Non-pigmented ciliary epithelial cell (primary cell): Measurements from ENCODE around the gene UPK3A.

Experiments used
- DNase-seq: peaks from one replicate; pipeline ENCODE4 v3.0.0-alpha.2; 2010; ENCODE audit warnings: low read depth

Gene UPK3A

DNA sequence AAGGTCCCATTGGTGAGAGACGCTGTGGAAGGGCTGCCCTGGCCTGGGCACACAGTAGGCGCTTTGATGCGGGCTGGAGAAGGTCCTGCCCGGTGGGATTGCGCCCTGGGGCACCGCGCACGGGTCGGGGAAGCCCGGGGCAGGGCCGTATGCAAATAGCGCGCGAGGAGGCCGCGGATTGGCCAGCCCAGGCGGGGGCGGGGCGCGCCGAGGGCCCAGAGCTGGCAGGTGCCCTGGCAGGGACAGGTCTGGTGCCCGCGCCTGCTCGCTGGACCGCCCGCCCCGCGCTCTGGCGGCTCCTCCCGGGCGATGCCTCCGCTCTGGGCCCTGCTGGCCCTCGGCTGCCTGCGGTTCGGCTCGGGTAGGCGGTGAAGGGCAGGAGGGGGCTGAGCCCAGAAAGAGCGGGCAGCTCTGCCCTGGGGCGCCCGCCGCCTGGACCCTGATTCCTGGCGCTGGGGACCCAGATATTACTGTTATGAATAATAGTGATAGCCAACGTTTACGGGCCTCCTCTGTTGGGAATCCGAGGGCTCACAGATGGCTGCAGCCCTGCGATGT is at the start of gene UPK3A:
Gene UPK3A (plus strand): TSS at position 245 of the 558 bp plus-strand sequence. CDS start 65 bp downstream, at position 310.
- DNase-seq, result no peak

DNA sequence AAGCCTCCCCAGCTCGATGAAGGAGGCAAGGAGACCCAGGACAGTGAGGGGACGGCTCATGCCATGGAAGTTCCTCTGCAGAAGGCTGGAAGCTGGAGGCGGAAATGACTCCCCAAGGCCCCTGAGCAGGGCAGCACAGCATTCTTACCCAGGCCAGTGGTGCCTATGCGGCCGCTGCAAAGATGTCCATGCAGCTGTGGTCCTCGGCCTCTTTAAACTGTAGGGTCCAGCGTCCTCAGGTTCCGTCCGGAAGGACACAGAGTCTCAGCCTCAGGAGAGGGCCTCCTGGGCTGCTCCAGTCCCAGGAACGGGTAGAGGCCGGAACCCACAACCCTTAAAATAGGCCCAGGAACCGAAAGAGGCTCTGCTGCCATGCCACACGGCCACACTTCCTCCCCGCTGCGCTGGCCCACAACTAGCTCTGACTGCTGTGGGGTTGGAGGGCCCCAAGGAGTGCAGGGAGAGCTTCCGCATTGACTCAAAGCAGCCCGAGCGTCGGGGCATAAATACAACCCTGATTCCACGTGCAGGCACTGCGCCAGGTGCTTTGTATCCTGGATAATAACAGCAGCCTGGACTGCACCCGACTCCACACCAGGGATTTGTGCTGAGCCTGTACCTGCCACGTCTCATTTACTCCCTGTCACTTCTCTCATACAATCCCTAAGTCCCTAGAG is 49.5 kb upstream of the UPK3A start:
- DNase-seq, result no peak

DNA sequence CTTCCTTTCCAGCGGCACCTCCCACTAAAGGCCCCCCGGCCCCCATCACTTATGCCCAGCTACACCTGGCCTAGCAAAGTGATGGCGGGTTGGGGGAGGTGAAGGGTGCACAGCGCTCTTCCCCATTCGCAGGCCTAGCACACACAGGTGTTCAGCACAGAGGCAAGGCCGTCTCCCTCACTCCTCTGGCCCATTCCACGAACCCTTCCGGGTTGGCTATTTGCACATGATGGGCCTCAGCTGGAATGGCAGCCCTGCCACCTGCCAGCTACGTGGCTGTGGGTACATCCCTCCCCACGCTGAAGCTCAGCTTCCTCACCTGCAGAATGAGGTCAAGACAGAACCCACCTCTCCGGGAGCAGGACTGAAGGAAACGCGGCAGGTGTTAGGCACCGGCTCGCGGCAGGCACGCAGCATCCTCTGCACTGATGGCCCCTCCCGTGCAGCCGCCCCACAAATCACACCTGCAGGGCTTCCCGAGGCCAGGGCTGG is 48.9 kb upstream of the UPK3A start:
- no peak for DNase-seq

DNA sequence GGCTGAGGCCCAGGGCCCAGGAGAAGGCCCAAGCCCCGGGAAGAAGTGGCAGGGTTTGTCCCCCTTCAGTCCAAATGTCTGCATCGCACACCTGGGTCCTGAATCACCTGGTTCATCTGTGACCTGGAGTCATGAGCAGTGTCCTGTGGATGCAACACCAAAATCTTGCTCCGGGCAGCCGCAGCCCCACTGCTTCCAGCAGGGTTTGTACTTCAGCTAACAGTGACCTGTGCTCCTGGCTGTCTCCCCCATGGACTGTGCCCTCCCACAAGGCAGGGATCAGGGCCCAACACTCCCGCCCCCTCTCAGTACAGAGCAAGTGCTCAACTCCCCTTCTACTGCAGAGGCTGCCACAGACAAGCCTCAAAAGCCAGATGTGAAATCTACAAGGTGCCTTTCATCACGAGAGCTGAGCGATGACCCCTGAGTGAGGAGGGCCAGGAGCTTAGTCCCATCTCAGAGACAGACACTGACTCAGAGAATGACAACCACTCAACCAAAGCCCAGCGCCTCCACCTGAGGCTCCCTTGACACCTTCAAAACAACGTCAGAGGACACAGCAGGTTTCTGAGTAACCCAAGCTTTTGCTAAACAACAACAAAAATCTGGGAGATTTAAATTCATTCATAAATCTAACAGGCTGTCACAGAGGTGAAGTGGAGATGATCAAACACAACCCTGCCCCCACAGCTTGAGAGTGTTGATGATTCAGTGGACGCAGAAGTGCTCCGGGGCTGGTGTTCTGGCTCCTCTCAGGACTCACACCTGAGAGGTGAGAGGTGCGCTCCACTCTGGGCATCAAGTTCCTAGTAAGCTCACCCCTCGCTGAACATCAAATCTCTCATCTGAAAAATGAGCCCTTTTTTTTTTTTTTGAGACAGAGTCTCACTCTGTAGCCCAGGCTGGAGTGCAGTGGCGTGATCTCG is 47.4 kb upstream of the UPK3A start:
- no peak for DNase-seq

DNA sequence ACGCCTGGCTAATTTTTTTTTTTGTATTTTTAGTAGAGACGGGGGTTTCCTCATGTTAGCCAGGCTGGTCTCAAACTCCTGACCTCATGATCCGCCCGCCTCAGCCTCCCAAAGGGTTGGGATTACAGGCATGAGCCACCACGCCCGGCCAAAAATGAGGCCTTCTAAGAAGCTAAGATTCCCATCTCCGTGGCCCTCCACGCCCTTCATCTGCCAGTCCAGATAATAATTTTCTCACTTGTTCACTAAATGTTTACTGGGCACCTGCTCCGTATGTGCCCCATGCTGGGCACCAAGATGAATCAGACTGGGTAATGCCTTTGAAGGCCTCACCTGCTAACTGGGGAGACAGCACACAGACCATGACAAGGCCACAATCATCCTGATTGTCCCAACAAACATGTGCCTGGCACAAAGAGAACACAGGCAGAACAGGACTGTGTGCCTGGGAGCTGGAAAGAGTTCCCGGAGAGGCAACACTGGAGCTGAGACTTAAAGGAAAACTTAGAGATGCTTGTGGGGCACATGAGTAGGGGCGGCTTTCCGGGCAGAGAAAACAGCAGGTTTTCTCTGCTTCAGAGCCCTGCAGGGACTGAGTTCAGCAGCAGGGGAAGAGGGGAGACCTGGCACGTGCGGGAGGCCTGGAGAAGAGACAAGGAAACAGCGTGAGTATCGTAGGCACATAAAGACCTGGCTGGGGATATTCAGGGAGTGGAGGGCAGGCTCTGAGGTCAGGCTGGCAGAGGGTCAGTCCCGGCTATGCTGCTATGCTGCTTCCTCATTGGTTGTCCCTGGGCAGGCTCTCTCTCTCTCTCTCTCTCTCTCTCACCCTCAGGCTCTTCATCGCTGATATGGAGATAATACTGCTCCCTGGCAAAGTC is 46.4 kb upstream of the UPK3A start:
- no peak for DNase-seq

DNA sequence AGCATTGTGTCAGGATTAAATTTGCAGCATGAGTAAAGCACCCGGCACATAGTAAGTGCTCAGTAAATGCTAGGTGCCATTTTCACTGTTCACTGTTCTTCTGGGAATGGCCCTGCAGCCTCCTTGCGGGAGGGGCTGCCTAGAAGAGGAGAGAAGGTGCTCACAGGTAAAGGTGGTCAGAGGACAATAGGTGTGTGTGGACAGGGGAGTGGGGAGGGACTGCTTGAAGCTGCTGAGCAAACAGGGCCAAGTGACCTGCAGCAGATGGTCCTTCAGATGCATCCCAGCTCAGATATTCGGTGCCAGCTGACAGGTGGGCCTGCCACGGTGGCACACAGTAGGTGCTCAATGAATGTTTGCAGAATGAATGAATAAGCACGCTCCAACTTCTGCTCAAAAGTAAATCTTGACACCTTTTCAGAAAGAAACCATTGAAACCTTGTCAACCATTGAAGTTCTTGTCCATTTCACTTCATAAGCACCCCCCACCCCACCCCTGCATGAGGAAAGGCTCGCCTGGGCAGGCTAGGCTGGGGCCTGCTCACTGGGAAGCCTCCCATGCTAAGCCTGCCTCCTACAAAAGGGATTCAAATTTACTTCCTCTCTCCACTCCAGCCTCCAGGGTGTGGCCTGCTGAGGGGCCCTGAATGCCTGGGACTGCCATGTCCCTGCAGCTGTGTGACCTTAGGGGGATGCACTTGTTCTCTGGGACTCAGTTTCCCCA is 45.6 kb upstream of the UPK3A start:
- no peak for DNase-seq

DNA sequence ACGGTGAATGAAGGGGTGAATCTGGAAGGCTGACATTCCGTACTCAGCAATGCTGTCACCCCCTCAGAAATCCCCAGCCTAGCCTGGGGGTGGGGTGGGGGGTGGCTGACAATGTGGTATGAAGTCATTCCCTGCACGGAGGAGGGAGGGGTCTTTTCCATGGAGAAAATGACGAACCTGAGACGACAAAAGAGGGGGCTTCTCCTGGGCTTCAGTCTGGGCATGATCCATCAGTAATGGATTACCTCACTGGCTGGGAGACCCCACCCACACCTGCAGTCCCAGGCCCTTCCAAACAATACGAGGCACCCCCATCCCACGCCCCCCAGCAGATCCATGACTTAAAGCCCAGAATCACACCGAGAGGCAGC is 45.1 kb upstream of the UPK3A start:
- no peak for DNase-seq

DNA sequence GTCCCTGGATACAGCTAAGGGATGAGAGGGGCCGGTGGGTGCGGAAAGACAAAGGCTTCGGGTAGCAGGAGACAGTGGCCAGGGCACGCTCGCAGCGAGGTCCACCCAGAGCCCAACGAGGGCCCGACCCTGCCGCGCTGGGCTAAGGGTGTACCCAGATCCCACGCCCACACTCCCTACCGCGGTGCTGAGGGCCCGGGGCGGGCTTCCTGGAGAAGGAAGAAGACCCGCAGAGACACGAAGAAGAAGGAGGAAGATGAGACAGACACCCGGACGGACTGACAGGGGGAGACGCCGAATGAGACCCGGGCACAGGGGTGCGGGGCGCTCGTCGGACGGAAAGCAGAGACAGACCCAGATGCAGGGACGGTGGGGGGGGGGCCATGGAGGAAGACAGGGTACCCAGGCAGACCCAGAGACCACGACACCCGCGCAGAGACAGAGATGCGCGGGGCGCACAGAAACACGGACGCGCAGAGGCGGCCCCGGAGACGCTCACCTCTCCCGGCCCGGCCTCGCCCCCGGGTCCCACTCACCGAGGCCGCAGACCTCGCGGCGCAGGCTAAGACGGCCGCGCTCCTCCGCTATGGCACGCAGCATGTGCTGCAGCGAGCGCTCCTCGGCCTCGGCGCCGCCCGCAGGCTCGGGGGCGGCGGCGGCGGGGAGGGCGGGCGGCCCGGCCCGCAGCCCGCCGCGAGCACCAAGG is 44.5 kb upstream of the UPK3A start:
- no peak for DNase-seq

DNA sequence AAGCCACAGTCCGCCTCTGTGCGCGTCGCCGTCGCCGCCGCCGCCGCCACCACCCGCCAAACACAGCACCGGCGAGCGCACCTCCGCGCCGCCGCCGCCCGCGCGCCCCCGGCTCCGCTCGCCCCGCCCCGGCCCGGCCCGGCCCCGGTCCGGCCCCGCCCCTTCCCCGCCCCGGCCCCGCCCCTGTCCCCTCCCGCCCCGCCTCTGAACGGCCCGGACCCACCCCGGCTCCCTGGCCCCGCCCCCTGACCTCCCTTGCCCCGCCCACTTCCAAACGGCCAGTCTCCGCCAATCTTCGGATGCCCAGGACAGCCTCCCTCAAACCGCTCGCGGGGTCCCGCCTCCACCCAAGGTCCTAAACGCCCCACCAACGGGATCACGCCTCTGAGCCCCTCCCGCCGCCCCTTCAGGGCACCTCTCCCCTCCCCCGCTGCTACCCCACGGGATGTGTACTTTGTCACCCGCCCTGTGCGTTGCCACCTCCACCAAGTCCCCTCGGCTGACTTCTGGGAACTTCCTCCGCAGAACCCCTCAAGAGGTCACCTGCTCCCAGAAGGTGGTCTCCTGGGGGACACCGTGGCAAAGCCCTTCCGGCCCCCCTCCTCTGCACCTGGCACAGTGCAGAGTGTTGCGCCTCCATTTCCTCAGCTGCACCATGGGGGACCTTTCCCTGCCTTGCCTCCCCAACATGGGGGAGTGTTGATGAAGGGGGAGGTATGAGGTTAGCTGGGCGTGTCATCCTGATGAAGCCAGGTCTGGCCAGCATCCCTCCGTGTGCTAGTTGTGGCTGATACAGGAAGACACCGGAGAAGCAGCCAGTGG is 43.7 kb upstream of the UPK3A start, which contains the start of gene KIAA0930:
Gene KIAA0930 (minus strand): TSS at position 85 of the 822 bp plus-strand sequence. CDS start 191 bp downstream, outside the sequence.
- DNase-seq, result no peak

DNA sequence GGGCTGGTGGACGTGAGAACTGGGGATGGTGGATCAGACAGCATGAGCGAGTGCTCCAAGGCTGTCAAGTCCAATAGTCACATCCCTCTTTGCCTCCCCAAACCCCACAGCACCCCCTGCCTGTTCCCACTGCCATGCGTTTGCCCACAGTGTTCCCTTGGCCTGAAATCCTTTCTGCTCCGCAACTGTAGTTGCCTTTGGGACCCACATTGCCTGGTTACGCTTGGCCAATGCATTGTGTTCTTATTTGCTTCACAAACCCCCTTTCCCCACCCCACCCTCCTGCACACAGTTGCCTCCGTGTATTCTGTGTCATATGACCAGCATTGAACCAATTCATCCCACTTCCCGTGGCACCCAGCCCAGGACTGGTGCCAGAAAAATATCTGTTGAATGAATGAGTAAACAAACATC is 42.0 kb upstream of the UPK3A start:
- no peak for DNase-seq

DNA sequence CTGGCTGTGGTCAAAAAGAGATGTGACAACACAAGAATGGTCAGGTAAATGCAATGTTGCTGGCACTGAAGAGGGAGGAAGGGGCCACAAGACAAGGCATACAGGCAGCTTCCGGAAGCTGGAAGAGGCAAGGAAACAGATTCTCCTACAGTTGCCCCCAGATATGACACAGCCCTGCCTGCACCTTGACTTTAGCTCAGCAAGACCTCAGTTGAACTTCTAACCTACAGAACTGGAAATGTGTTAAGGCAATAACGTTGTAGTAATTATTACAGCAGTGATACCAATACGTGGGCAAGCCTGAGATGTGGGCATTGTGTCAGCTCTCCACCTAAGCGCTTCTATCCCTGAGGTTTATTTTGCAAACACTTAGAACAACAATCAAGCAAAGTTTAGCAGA is 39.8 kb upstream of the UPK3A start:
- DNase-seq, result no peak

DNA sequence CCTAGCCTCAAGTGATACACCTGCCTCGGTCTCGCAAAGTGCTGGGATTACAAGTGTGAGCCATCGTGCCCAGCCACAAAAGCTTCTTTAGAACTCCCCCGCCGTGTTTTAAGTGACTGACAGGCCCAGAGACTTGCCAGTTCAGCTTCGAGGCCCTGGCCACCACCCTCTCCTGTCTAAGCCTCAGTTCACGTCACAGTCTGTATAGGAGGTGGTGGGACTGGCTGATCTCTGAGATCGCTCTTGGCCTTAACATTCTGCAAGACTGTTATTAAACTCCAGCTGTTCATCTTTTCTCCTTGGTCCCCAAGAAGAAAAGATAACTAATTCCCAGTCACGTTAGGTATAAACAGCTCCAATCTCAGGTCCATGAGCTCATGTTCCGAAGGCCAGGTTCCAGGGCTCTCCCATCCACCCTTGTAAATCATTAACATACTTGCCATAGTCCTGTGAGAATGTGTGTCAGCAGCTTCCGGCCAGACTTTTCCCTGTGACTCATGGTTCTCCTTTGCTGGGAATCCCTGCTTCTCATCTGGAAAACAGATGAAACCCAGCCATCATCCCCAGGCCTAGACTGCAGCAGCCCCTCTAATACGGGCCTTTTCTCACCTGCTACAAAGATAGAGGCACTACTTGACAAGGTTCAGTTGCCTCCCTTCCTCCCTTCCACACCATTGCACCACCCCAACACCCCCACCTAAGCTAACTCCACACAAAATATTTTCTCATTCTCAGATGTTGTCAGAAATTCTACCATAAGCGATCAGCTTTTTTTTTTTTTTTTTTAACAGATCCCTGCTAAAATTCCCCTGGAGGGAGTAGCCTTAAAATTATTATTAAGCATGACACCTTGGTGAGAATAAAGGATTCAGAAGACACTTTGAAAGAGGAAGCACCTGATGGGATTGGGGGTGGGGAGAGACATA is 38.4 kb upstream of the UPK3A start:
- DNase-seq, result peak; percentile 86

DNA sequence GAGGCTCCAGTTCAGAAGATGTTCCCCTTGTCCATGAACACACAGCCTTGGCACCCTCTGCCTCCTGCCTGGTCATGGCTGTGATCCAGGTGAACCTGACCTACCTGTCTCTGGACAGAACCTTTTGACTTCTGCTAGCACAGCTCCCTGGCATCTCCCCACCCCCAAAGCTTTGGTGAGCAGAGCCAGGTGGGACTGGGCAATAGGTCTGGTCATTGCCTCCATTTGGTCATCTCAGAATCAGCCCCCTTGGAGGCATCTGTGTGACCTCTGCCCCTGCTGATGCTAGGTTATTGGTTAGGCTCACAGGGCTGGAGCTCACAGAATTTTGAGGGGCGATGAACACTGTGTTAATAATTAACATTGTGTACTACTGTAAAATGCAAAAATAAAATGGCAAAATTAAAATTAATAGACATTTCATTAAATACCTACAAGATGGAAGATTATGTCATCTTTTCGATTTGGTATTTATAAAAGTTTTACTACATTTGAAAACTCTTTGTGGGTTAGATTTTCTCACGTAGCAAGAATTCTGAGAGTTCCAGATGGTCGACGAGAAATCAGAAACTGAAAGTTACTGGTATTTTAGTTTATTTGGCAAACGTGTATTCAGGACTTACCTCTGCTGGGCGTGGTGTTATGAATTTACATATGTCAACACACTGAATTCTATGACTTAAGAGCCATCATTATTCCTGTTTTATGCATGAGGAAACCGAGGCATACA is 35.8 kb upstream of the UPK3A start:
- no peak for DNase-seq

DNA sequence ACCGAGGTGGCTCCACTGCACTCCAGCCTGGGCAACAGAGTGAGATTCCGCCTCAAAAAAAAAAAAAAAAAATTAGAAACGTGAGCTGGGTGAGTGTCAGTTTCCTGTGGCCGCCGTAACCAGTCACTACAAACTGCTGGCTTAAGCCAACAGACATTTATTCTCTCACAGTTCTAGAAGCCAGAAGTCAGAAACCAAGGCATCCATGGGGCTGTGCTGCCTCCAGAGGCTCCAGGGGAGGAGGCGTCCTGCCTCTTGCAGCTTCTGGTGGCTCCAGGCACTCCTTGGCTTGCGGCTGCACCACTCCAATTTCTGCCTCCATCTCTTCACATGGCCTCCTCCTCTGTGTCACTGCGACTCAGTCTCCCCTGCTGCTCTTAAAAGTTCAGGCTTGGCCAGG is 32.9 kb upstream of the UPK3A start:
- DNase-seq, result no peak

DNA sequence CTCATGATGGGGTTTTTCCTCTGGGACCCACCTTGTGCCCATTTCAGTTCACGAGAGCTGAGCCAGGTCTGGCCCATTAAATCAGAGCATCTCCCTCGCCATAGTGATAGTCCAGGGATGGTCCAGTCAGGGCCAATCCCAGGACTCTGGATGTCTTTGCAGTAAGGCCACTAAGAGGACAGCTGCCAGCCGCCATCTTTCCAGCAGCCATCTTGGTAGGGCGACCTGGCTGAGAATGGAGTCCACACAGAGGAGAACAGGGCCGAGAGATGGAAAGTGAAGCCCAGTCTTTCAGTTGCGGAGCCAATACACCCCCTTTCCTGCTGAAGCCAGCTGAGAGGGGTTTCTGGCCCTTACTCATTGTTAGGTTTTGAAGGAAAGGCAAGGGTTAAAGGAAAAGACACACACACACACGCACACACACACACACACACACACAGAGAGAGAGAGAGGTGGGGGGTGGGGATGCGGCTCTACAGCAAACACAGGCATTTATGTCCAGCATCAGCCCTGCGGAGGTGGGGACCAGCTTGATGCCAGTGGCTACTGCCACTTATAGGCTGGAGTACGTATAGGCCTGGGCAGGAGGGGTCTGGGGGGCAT is 31.6 kb upstream of the UPK3A start:
- no peak for DNase-seq

DNA sequence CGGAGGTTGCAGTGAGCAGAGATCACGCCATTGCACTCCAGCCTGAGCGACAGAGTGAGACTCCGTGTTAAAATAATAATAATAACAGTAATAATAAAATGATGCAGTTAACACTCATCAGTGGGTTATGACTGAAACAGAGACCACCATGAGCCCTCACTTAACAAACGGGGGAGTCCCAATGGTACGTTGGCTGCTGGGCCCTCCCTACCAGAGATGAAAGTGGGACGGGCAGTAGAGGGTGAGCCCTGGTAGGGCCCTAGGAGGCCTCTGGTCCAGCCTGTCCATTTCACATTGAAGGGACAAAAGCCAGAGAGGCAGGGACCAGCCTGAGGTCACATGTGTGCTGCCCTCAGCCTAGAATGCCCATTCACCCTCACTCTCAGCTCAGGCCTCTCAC is 30.4 kb upstream of the UPK3A start:
- no peak for DNase-seq

DNA sequence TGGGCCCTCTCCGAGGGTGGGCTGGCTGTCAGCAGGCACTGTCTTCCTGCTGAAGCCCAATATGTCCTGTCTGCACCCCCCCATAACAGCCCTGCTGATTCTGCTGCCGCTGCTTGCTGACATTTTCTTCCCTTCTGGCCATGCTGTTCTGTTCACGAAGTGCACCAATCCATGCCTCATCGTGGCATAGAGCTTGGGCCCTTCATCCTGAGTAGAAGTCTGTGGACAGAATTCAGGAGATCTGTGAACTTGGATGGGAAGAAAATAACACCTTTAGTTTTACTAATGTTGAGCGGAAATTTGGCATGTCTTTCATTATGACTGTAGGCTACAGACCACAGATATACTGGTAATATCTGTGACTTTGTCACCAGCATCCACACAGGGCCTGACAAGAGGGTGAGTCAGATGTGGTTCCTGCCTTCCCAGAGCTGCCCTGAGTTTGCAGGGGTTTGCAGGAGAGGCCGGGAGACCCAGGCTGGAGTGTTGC is 29.9 kb upstream of the UPK3A start:
- DNase-seq, result no peak
